ENCODE results near the gene GJB2.

The GJB2 gene

DNA sequence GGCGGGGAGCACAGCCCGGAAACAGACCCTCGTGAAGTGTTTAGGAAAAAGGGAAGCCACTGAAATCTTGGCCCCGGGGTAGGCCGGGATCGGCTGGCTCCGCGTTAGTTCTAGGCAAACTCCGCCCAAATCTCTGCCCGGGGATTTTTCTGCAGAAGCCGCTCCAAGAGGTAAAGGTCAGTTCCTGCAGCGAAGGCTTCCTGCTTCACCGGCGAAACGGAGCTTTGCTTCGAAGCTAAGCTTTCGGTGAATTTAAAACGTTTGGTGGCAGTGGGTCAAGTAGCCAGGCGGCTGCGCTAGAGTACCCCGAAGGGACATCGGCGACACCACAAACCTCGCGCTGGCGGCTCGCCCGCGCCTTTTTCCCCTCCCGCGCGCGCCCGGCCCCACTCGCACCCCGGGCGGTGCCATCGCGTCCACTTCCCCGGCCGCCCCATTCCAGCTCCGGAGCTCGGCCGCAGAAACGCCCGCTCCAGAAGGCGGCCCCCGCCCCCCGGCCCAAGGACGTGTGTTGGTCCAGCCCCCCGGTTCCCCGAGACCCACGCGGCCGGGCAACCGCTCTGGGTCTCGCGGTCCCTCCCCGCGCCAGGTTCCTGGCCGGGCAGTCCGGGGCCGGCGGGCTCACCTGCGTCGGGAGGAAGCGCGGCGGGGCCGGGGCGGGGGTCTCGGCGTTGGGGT, 441 bp downstream of the GJB2 start:
- DNase-seq (ENCODE audit: low read depth), result no peak

DNA sequence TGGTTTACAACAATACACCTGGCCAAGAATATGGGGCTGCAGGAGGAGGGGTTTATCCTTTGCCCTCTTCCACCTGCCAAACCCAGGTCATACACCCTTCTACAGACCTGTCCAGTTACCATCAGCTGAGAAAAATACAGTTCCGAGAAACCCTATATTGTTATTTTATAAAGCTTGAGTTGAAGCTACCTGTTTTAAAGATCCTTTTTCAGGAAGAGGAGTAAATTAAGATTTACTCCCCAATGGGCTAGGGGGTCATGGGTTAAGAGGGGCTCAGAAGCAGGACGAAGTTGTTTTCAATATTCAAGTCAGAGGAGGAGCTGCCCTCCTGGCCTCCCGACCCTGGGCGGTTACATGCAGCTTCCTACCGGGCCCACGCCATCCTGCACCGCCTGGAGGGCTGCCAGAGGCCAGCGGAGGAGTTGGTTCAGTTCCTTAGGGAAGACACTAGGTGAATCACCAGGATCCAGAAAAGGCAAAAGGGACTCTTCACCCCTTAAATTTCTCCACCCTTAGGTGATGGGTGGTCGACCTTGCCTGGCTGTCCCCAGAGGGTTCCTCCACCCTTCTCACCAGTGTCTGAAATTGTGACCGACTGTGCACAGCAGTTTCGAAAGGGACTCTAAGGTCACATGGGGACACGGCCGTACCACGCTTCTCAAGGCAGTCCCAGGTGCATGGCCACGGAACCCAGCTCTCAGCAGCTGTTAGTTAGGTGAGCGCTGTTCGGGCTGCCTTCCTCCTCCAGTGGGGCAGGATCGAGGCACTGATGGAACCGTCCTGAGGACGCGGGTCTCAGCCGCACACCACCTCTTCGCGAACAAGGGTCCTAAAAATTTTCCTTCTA, 1.2 kb downstream of the GJB2 start:
- DNase-seq (ENCODE audit: low read depth), result no peak

DNA sequence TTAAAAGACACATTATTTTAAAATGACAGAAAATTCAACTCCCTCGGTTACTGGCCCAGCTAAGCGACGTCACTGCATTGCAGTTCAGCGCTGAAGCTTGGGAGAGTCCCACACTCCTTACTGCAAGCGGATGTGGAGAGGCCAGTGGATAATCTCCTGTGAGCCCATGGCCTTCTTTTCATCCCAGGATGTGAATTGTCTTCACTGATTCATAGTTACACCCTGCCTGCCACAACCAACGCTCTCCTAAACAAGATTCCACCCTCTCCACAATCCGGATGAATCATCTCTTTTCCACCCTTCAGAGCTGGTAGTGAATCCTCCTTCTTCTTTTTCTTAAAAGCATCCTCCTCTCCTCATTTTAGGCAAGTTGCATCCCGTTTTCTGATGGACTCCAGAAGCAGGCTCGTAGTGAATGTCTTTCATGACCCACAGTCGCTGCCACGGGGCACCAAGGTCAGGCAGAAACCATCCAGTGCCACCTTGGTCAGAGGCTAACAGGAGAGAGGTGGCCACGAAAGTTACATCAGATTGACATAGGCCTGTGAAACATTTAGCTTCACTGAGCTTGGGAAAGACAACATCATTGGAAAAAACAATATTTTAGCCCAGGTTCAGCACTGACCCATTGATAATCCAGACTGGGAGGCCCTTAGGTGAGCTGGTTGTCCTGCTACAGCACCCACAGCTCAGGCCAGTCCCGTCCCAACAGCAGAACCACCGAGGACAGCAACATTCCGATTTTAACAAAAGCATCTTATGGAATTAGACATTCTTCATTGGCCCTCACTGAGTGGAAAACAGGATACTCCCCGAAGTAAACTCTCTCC, 2.0 kb downstream of the GJB2 start:
- peak; percentile 50 for DNase-seq (ENCODE audit: low read depth)

DNA sequence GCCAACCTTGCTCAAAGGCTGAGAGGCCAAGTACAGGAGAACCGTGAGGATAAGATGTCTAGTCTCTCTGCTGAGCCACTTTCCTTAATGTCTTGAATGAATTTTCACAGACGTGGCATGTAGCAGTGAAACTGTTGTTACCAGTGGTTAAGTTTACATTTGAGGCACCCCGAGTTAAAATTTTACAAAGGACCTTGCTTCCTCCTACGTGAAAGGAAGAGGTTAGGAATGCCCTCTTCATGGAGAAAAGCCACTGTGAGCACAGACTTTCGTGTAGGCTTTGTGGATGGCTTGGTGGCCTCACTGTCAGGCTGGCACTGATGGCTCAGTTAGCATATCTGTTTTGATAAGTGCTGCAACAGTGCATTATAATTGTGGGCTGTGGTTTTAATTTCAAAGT, 2.7 kb downstream of the GJB2 start:
- no peak for DNase-seq (ENCODE audit: low read depth)

DNA sequence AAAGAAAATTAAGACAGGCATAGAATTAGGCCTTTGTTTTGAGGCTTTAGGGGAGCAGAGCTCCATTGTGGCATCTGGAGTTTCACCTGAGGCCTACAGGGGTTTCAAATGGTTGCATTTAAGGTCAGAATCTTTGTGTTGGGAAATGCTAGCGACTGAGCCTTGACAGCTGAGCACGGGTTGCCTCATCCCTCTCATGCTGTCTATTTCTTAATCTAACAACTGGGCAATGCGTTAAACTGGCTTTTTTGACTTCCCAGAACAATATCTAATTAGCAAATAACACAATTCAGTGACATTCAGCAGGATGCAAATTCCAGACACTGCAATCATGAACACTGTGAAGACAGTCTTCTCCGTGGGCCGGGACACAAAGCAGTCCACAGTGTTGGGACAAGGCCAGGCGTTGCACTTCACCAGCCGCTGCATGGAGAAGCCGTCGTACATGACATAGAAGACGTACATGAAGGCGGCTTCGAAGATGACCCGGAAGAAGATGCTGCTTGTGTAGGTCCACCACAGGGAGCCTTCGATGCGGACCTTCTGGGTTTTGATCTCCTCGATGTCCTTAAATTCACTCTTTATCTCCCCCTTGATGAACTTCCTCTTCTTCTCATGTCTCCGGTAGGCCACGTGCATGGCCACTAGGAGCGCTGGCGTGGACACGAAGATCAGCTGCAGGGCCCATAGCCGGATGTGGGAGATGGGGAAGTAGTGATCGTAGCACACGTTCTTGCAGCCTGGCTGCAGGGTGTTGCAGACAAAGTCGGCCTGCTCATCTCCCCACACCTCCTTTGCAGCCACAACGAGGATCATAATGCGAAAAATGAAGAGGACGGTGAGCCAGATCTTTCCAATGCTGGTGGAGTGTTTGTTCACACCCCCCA, 3.8 kb downstream of the GJB2 start:
- DNase-seq (ENCODE audit: low read depth), result no peak

DNA sequence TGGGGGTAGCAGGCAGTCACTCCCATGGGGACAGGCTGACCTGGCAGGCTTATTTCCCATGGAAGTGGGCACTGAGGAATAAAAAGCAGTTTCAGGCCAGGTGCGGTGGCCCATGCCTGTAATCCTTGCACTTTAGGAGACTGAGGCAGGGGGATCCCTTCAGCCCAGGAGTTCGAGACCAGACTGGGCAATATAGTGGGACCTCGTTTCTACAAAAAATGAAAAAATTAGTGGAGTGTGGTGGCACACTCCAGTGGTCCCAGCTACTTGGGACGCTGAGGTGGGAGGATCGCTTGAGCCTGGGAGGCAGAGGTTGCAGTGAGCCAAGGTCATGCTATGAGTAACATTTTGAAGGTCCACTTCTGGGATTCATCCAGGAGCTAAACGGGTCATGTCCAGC, 6.0 kb downstream of the GJB2 start:
- no peak for DNase-seq (ENCODE audit: low read depth)

DNA sequence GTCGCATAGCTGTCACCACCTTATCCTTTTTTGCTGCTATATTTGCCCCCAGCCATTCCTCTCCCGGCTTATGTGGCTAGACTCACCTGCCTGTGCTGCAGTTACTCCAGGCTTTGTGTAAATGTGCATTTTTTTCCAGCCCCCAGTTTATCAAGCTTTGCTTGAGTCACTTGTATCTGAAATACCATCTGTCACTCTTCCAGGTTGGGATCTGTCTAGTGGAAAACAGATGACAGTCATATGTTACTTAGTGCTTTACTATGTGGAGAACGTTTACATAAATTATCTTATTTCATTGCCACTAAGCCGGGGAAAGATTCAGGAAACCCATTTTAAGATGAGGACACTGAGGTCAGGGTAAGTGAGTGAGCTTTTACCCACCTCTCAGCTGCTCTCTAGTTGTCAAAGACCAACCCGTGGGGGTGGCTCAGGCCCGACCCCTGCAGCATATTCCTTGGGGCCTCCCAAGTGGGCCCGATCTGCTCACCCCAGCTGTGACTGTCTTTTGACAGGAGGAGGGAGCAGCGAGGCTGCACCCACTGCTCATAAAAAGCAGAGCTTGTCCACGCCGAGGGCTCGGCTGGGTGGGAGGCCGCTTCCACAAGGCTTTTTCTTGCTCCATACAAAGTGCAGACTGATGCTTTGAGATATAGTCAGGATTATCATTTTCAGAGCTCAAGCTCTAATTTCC, 7.2 kb downstream of the GJB2 start:
- DNase-seq (ENCODE audit: low read depth), result no peak

DNA sequence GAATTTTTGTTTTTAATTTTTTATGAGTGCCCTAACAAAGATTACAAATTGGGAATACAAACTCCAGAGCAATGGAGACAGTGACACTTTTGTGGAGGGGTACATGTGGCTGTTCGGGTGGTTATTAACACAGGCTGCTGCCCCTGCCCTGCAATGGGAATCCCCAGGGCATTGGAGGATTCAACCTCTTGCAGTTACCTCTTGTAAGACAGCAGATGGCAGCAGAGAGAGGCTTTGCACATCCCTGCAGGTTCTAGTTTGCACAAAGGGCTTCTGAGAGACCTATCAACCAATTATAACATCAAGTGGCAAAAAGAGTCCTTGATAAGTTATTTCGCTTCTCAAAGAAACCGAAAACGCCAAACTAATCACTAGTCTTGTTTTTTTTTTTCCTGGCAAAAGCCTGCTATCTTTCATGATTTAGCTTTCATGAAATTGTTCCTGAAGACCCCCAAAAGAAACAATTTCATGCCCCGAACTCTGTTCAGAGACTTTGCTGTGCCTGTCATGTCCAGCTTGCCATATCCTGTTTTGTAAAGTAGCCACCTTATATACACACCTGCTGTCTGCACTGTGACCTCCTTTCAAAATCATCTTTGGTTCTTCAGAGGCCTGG, 10.4 kb downstream of the GJB2 start:
- peak; percentile 38 for DNase-seq (ENCODE audit: low read depth)

DNA sequence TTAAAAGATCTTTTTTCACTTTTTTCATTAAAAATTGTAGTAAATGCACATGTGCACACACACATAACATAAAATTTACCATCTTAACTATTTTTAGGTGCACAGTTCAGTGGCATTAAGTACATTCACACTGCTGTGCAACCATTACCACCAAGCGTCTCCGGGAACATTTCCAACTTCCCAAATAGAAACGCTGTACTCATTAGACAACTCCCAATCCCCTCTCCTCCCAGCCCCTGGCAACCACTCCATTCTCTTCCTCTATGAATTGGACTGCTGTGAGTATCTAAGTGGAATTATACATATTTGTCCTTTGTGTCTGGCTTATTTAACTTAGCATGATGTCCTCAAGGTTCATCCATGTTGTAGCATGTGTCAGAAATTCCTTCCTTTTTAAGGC, 11.6 kb downstream of the GJB2 start:
- no peak for DNase-seq (ENCODE audit: low read depth)

DNA sequence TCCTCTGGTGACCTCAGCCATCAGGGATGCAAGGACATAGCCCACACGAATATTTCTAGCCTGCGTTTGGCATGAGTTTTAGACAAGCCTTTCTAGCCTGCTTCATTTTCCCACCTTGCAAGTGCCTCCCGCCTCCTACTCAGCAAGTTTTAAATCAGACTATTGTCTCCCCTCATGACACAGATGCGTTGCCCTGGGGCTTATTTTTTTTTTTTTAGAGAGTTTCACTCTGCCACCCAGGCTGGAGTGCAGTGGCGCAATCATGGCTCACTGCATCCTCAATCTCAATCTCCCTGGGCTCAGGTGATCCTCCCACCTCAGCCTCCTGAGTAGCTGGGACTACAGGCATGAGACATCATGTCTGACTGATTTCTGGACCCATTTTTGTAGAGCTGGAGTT, 14.6 kb downstream of the GJB2 start:
- DNase-seq (ENCODE audit: low read depth), result no peak

DNA sequence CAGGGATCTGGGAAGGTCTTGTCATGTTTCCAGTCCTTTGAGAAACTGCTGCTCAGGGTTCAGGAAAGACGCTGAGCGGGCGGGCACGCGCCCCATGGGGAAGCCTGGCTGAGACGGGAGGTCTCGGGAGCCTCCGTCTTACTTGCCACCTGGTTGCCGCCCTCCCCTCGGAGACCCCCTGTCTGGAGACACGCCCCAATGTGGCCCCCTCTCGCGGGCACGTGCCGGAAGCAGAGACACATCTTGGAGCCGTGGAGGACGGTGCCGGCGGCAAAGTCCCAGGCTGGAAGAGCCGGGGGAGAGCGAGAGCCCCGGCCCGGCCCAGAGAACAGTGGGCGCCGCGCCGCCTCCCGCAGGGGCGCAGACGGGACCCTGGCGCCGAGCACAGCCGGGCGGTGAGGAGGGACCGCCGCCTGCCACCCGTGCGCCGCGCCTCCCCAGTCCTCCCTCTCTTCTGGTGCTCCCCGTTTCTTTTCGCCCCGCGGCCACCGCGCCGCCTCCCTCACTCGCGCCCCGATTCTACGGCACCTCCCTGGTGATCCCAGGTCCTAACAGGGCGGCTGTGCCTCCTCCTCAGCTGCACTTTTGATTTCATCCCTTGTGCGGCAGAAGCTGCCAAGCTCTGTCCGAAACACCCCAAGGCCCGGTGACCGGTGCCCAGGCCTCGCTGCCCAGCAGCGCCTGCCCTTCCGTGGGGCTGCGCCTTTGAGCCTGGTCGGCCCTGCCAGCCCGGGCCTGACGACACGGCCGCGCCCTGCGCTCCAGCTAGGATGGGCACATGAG, 15.5 kb downstream of the GJB2 start:
- no peak for DNase-seq (ENCODE audit: low read depth)

DNA sequence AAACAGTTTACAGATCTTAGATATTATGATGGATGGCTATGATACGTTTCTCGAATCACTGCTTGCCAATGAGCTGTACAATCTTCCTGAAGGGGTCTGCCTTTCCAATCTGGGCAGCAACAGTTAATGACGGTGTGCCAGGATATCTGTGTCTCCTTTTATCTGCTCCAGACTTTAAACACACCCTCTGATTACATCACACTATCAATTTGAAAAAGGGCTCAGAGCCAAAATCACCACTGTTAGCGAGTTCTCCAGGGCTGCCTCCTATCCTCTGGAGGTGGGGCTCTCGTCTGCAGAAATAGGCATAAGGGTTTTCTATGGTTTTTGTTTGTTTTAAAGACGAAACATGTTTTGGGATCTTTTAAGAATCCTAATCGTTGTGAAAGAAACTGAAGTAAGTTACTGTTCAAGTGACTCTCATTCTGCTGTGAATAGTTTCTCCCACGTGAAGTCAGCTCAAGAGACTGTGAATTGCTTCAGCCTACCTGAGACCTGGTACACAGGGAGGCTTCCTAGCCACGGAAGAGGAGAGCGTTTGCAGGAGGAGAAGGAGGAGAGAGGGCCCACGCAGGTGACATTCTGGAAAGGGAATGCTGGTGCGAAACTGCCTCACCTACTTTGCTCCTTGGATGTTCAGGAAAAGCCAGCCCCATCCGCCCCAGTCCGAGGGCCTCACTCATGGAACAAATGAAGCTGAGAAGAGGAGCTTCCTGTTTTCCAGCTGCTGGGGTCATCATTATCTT, 16.7 kb downstream of the GJB2 start:
- DNase-seq (ENCODE audit: low read depth), result no peak

DNA sequence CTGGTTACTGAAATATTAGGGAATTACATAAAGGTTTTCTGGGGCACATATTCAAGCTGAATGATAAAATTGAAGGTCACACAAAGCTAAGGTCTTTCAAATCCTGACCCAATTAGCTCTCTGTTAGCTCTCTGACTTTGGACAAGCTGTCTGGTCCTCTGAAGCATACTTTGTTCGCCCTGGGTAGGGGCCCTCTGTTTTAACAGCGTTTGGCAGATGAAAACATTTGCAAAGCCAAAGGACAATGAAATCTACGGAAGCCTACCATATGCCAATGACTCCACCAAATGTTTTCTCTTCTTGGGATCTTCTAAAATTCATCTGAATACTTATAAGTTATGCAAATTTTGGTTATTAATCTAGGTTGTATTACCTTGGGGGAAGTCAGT, 17.3 kb downstream of the GJB2 start:
- no peak for DNase-seq (ENCODE audit: low read depth)

DNA sequence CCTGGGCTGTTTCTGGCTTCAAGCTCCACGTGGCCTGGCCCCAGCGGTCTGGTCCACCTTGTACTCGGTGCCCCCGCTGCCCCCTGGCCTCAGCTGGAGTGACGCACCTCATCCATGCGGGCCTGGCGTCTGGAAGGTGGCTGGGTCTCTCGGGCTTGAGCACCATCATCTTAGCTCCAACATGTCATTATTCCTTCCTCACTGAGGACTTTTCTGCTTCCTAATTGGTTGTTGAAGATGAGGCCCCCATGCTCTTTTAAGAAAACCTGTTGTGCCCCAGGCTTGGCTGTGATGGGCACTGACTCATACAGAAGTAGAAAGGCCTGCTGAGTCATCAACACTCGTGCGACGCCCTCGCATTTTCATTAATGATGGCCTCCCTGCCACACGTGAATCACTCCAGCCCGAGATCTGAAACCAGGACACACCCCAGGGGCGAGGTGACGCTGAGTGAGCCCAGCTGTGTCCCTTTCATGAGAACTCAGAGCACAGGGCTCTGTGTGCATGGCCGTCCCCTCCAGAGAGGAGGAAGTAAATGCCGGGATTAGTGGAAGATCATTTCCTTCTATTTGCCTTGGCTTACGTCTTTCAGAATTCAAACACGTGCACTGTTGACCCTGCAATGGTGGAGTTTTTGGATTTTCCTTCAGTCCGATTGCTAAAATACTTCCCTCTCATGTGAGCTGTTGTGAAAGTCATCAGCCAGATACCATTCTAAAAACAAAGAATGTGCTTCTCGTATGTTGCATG, 17.9 kb downstream of the GJB2 start:
- DNase-seq (ENCODE audit: low read depth), result peak; percentile 61

DNA sequence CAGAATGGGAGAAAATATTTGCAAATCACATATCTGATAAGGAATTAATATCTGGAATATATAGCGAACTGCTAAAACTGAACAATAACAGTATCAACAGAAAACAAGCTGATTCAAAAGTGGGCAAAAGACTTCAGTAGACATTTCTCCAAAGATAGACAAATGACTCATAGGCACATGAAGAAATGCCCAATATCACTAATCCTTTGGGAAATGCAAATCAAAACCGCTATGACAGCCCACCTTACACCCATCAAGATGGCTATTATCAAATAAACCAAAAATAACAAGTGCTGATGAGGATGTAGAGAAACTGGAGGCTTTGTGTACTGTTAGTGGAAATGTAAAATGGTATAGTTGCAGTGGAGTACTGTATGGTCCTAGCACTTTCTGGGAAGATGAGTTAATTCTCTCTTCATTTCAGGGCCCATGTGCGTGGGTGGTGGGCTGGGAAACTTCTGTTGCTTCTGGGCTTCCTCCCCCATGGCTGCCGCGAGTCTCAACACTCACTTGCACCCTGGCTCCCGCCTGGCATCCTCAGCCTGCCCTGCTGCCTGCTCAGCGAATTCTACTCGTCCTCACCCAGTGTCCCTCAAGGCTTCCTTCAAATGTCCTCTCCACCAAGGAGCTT, 19.5 kb downstream of the GJB2 start:
- DNase-seq (ENCODE audit: low read depth), result no peak

DNA sequence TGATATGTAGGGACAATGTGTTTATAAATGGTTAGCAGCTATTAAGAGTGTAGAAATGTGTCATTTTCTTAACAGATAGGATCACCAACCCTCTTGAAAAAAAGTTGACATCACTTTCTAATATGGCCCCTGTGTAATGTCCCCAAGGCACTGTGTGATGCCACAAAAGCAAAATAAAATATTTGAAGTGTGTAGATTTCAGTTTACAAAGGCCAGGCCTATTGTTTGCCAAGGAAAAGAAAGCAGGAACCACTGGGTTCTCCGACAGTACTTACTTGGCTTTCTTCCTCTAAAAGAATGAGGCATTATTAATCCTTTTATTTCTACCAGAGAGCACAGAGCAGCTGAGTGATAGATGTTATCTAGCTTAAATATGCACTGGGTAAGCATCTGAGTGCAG, 21.4 kb downstream of the GJB2 start:
- no peak for DNase-seq (ENCODE audit: low read depth)

DNA sequence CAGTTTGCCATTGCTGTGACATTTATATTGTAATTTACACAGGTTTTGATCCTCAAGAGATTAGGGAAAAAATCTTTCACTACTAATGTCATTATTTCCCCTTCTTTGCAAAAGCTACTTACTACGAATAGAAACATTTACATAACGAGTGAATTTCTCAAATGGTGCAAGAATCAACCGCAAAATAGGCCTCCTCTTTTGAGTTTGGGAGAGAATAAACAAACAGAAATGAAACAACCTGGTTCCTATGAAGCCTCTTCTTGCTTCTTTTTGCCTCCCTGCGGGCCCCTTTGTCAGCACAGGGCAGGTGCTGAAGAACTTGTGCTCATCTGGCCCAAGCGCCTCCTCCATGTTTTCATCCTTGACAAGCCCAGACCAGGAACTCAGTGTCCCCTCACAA, 21.8 kb downstream of the GJB2 start:
- DNase-seq (ENCODE audit: low read depth), result no peak

DNA sequence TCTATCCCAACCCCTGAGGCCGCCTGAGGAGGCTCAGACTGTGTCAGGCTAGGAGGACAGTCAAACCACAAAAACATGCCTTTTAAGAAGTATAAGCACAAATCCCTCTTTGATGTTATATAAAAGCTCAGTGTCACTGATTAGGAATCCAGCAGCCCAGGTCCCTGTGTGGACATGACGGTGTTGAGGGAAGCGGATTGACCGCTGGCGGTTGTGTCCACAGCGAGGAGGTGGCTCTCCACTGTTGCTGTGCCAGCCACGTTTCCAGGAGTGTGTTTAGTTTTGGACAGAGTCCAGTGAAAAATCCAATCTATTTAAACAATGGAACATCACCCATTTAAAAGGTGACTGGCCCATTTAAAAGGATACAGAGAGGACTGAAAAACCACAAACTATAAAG, 24.3 kb downstream of the GJB2 start:
- no peak for DNase-seq (ENCODE audit: low read depth)
